HTERT RPE-1 (cell line): ENCODE results near the gene UNC5B.

Experiments used
- in situ Hi-C: fragments of 300-500 bp; cut with MboI; formaldehyde crosslinking; loops from 4 replicates; pipeline ENCODE4 v1.14.3; 2020; ENCODE audit warnings: low sequenced_read_pairs

Gene UNC5B

DNA sequence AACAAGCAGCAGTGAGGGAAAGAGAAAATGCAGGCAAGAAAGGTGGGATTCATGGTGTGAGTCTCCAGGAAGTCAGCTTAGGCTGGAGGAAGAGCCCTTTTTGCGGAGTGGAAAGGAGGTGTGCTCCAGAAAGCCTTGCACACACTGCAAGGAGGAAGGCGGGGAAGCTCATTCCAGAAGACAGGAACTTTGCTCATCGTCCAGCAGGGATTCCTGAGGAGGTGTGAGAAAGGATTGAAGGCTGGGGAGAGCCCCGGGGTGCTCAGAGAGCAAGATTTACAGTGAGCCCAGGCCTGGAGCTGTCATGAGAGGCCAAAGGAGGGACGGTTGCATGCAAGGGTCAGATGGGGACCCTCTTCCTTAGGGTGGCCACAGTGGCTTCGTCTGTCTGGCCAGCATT lies 124.3 kb downstream of the UNC5B start:
- in situ Hi-C loops: no loop called here

DNA sequence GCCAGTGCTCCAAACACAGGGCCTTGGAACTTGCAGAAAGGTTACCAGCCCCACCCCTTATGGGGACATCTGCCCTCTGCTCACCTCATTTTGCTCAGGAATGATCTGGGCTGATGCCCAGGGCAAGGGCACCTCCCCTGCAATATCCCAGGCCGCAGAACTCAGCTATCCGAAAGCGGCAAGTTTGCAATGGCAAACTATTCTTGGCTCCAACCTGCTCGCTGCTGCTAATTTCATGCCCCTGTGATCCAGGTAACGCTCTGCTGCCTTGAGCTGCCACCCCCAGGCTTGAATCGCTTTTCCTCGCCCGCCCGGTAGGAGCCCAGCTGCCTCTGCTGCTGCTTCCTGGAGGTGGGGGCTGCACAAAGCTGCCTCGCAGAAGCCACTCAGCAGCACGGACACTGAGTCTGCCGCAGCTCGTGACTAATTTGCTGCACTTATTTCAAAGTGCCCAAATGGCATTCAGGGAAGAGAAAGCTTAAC lies 124.9 kb downstream of the UNC5B start:
- in situ Hi-C loops: no loop called here

DNA sequence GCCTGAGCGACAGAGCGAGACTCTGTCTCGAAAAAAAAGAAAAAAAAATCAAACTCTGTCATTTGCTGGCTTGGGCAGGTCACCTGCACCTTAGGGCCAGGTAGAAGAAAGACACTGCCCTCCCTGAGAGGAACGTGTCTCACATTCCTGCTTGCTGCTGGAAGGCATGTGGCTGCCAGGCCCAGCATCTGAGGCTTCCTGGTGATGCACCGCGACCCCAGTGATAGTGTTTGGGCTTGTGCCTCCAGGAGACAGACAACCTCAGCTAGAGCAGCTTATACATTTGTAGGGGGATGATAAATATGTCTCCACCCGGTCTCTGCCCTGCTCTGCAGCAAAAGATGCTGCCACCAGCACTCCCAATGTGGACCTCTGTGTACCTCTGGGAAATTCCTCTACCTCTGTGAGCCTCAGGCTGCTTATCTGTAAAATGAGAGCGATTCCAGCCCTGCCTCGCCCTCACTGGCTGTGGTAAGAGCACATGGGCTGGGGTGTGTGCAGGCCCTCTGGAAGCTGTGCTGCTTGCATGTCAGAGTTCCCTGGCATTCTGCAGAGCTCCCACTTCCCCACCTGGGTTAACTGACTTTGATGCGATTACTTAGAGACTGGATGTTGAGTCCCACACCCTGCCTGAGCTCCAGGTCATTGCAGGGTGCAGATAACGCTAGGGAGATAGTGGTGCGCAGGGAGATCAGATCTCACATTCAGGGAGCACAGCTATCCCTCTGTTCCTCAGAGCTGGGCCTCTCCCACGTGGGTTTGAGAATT lies 126.5 kb downstream of the UNC5B start:
- in situ Hi-C loops: no loop called here

DNA sequence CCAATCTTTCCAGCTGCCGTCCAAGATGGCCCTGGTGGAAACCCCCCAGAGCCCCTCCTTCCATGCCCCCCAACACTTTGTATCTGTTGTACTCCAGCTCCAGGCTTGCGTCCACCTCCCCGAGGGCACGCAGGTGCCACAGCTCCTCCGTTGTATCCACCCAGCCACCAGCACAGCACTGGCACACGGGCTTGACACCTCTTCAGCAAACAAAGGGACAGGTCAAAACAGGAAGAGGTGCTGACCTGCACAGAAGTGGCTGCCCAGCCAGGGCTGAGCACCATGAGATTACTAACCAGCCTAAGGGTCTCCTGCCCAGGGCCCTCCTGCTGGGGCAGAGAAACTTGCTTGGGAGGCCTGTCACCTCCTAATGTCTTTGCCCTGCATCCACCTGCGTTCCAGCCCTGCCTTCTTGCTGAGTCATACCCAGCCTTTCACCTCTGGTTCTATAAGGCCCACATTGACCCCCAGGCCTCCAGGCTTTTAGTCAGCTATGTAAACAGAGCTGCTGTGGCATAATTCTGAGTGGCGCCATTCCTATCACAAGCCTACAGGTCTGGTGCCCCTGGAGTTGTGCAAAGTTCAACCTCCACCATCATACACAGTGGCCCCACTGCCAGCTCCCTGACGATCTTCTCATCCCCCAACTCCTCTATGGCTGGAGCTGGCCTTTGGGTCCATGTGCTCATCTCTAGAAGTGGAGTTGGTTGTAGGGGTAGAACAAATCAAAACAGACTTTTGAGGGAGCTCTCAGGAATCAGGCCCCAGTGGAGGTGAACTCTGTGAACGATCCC lies 127.6 kb downstream of the UNC5B start:
- in situ Hi-C loops: no loop called here

DNA sequence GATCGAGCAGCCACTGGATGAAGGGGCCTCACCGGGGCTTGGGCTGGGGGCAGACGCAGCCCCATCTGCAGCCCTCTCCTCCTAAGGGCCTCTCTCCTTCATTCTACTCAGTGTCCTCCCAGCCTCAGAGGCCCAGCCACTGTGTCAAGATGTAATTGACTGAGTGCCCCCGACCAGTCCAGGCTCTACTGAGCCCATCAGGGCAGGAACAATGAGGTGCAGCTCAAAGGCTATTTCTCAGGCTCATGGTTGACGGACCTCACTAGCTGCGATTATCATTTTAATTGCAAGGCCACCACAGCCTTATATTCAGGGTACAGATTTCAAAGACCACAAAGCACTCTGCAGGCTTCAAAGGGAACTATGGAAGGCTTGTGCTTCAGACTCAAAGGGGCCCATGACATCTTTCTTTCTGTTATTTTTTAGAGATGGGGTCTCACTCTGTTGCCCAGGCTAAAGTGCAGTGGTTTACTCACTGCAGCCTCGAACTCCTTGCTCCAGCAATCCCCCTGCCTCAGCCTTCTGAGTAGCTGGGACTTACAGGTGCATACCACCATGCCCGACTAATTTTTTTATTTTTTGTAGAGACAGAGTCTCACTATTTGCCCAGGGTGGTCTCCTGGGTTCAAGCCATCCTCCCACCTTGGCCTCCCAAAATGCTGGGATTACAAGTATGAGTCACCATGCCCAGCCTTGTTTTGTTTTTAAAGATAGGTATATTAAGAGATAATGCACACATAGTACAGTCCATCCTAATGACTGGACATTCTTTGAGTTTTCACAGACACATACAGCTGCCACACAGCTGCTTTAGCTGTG lies 130.4 kb downstream of the UNC5B start:
- in situ Hi-C loops: no loop called here

DNA sequence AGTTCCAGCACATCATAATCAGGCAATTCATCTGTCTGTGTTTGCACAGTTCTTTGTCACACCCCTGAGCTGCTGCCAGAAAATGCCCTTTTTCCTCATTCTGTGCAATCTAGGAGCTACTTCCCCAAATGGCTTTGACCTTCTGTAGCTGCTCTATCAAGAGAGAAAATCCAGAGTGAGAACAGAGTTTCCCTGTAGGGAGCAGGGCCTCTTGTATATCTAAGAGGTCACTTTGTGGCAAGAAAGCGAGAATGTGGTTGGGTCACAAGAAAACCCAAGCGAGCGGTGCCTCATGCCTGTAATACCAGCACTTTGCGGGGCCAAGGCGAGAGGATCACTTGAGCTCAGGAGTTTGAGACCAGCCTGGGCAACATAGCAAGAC lies 131.0 kb downstream of the UNC5B start:
- in situ Hi-C loops: no loop called here

DNA sequence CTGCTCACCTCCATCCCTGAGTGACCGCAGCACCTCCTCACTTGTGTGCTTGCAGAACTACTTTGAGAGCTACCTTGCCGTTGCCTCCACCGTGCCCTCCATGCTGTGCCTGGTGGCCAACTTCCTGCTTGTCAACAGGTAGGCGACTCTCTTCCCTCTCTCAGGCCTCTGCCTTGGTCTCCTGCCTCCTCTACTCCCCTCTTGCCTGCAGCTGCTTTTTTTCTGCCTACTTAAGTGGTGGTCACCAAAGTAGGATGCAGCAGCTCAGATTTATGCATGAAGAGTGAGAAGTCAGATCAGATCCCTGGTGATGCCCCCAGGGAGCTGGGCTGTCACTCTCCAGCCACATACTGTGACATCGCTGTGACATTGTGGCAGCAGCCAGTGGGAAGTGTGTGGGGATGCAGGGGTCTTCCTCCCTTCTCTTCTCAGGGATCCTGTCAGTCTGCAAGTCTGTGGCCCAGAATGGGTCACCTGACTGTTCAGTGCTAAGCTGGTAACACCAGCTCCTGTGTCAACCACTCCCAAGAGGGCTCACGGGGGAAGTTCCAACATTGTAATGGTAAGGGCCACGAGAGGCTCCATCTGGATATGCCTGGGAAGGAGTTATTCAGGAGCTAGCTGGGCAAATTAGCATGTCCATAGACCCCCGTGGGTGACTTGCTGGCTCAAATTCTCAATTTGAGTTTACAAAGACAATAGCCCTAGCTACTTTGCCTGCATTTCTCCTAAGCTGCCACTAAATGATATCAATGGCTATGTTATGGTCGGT lies 132.0 kb downstream of the UNC5B start:
- in situ Hi-C loops: no loop called here

DNA sequence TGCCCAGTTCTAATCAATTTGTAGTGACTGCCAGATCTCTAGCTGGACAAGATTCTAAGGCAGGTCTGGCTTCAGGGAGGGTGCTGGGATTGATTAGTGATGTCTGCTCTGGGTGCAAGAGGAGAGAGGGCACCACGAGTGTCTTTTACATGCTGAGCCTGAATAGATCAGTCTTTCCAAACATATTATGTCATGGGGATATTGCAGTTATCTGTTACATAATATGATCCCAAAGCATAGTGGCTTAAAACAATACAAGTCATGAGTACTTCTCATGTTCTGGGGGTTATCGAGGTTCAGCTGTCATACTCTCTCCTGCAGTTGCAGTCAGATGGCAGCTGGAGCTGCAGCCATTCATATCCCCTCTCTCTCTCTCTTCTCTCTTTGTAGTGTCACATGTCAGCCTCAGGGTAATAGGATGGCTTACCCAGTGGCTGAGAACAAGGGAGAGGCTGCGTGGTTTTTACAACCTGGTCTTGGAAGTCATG lies 132.7 kb downstream of the UNC5B start:
- in situ Hi-C loops: no loop called here

DNA sequence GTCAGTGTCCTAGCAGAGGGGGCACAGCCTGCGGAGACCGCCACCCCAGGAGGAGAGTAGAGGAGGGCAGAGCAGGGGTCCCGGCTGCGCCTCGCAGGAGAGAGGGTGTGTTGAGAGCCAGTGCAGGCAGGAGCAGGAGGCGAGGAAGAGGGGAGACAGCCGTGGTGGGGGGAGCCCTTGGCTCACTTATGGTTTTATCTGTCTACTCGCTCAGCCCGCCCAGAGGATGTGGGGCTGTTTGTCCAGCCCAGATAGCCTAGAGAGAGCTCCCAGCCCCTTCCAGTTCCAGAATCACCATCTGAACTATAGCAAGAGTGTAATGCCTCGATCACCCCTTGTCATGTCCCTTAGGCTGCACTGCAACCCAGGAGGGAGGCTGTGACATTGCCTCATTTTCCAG lies 133.3 kb downstream of the UNC5B start:
- in situ Hi-C loops: no loop called here

DNA sequence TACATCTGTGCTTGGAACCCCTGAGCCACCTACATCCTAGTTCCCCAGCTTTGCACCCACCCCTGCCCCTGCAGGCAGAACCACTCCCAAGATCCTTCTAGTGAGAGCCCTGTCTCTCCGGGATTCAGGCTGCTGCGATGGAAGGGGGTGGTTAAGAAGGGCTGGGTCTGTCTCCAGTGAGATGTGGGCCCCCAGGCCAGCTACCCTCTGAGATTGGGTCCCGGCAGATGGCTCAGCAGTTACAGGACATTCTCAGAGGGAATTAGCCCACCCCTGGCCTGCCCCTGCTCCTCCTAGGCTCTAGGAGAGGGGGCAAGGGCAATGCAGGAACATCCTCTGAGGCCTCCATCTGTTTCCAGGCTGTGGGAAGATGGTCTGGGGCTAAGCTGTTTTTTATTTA lies 134.4 kb downstream of the UNC5B start:
- in situ Hi-C loops: no loop called here

DNA sequence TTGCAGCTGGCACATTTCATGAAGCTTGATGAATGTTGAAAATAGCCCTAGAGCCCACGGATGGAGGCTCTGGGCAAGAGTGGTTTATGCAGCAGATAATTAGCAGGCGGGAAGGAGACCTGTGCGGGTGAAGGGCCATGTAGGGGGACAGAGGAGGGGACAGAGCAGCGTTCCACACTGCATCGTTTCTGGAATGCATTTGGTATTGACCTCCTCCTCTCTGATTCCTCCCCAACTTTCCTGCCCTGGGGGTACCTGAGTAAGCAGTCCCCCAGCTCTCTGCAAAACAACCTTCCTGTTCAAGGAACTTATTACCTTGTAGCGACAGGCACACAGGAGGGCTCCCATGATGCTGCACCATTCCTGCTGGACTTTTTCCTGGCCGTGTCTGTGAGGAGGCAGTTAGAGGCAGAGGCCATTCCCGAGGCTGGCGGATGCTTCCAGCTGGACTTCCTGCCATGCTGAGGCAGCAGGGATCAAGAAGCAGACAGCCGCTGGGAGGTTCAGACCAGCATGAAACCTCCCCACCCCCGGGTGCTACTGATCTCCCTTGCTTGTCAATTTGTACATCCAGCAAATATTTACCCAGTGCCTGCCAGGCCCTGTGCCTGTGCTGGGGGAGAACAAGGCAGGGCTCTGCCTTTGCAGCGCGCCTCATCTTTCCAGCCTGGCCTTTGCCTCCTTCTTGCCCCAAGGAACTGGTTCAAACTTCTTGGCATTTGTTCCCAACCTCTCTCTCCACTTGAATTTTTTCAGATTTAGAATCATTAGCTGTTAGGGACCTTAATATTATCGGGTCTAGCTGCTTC lies 135.4 kb downstream of the UNC5B start:
- in situ Hi-C loops: no loop called here

DNA sequence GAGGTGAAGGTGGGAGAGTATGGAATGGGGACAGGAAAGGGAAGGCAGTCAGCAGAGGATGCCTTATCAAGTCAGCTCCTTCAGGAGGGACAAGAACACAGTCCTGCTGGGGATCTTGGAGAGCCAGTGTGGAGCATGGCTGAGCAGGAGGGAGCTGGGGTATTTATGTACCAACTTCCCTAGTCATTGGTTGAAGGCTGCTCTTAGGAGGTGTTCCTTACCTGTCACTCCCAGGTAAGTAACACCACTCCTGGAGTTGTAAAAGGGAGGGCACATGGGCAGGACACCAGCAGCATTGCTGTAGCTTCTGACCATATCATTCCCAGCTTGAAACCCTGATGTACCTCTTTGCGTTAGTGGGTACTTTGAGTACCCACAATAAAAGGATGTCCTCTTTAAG lies 136.5 kb downstream of the UNC5B start:
- in situ Hi-C loops: no loop called here

DNA sequence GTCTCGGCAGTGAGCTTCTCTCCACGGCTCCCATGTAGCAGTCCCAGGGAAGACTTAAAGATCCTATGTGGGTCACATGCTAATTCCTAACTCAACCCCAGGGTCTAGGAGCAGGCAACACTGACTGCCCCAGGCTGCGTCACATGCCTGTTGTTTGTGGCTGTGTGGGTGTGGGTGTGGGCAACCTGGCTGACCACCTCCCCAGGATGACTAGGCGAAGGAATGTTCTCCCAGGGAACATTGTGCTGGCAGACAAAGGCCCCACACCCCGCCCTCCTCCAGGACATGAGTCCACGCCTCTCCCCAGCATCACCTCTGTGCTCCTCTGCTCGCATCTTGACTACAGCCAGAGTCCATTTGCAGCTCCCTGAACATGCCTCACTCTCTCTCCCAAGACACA lies 137.0 kb downstream of the UNC5B start:
- in situ Hi-C loops: no loop called here

DNA sequence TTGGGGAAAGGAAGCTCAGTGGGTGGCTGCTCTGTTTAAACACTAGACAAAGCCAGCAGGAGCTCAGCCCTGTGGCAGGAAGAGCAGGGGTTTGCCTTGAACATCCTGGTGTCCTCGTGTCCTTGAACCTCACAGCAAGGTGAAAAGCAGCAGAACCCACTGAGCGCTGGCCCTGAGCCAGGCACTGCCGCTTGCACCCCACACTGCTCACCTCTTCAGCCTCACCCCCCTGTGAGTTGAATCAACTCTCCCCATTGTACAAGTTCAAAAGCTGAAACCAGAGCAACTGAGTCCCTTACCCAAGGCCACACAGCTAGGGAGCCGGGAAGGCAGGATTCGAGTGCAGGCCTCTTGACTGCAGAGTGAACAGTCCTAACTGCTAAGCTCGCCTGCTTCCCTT lies 138.7 kb downstream of the UNC5B start:
- in situ Hi-C loops: no loop called here

DNA sequence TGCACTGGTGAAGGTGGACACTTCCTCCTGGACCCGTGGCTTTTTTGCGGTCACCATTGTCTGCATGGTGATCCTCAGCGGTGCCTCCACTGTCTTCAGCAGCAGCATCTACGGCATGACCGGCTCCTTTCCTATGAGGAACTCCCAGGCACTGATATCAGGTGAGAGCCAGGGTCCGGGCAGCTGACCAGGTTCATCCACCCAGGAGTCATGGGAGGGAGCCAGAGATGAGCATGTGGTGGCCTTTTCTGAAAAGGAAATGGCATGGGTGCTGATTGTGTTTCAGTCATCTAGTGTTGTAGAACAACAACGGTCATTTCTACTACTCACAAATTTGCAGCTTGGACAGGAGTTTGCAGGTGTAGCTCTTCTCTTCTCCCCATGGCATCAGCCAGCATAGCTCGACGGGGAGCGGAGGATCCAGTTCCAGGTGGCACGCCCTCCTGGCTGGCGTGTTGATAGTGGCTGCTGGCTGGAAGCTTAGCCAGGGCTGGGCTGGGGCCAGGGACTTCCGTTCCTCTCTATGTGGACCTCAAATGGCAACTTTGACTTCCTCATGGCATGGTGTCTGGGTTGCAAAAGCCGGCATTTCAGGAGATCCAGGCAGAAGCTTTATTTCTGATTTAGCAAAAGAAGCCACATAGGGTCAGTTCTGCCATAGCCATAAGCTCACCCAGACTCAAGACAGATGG lies 139.4 kb downstream of the UNC5B start:
- in situ Hi-C loops: no loop called here
